HL-60 (cell line): Measurements from ENCODE around the gene CEACAM6.
"Not testable (repeated sequence)": the region's sequence is repeated elsewhere in the genome, so short reads cannot be mapped to it uniquely, and the experiment has no call there.

Source experiments
- DNase-seq, 2 experiments: peaks; one replicate each; pipeline ENCODE4 v3.0.0-alpha.2; 2010 to 2020; ENCODE audit warnings: low read depth in 1 of 2, low spot score in 1 of 2
- H3K27ac ChIP-seq: fragments of 250-450 bp; sonication (Bioruptor Pico); replicated peaks from 2 replicates; pipeline ENCODE4 v1.5.1; 2020; ENCODE audit warnings: mild to moderate bottlenecking, moderate library complexity
- H3K27me3 ChIP-seq: fragments of 250-450 bp; sonication (Bioruptor Pico); 2 replicates; pipeline ENCODE4 v1.5.1; 2021; ENCODE audit warnings: mild to moderate bottlenecking, moderate library complexity; ENCODE audit not compliant: insufficient read depth, poor library complexity, severe bottlenecking
- H3K4me3 ChIP-seq: replicated peaks from 2 replicates; pipeline ENCODE4 v1.5.1; 2011; ENCODE audit warnings: mild to moderate bottlenecking, control low read depth, low read length; ENCODE audit not compliant: insufficient read depth
- GABPA ChIP-seq: IDR thresholded peaks from 2 replicates; pipeline ENCODE4 v1.6.1; 2012; ENCODE audit warnings: low read depth
- POLR2AphosphoS5 ChIP-seq: IDR thresholded peaks from 2 replicates; pipeline ENCODE4 v1.6.1; 2012; ENCODE audit warnings: low read depth
- SPI1 ChIP-seq: IDR thresholded peaks from 2 replicates; pipeline ENCODE4 v1.6.1; 2012; ENCODE audit warnings: low read depth, mild to moderate bottlenecking, borderline replicate concordance
- TF ChIP-seq, protein P1 (sequence below): IDR thresholded peaks from 2 replicates; pipeline ENCODE4 v1.6.1; 2012; ENCODE audit warnings: low read depth; ENCODE audit not compliant: insufficient replicate concordance
- TF ChIP-seq, protein P2 (sequence below): IDR thresholded peaks from one replicate; pipeline ENCODE4 v1.5.1; 2011; ENCODE audit warnings: low read length, control low read depth, inconsistent platforms; ENCODE audit not compliant: insufficient read depth

The CEACAM6 gene

DNA sequence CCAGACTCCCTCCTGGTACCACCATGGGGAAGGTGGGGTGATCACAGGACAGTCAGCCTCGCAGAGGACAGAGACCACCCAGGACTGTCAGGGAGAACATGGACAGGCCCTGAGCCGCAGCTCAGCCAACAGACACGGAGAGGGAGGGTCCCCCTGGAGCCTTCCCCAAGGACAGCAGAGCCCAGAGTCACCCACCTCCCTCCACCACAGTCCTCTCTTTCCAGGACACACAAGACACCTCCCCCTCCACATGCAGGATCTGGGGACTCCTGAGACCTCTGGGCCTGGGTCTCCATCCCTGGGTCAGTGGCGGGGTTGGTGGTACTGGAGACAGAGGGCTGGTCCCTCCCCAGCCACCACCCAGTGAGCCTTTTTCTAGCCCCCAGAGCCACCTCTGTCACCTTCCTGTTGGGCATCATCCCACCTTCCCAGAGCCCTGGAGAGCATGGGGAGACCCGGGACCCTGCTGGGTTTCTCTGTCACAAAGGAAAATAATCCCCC is 47.4 kb upstream of the CEACAM6 start:
- peaks cover 3% of the 10 kb centered on the region for H3K27me3 ChIP-seq
- no peak for TF ChIP-seq SPI1
- TF ChIP-seq, protein P1, sequence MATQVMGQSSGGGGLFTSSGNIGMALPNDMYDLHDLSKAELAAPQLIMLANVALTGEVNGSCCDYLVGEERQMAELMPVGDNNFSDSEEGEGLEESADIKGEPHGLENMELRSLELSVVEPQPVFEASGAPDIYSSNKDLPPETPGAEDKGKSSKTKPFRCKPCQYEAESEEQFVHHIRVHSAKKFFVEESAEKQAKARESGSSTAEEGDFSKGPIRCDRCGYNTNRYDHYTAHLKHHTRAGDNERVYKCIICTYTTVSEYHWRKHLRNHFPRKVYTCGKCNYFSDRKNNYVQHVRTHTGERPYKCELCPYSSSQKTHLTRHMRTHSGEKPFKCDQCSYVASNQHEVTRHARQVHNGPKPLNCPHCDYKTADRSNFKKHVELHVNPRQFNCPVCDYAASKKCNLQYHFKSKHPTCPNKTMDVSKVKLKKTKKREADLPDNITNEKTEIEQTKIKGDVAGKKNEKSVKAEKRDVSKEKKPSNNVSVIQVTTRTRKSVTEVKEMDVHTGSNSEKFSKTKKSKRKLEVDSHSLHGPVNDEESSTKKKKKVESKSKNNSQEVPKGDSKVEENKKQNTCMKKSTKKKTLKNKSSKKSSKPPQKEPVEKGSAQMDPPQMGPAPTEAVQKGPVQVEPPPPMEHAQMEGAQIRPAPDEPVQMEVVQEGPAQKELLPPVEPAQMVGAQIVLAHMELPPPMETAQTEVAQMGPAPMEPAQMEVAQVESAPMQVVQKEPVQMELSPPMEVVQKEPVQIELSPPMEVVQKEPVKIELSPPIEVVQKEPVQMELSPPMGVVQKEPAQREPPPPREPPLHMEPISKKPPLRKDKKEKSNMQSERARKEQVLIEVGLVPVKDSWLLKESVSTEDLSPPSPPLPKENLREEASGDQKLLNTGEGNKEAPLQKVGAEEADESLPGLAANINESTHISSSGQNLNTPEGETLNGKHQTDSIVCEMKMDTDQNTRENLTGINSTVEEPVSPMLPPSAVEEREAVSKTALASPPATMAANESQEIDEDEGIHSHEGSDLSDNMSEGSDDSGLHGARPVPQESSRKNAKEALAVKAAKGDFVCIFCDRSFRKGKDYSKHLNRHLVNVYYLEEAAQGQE: no peak
- TF ChIP-seq GABPA: no peak
- TF ChIP-seq, protein P2, sequence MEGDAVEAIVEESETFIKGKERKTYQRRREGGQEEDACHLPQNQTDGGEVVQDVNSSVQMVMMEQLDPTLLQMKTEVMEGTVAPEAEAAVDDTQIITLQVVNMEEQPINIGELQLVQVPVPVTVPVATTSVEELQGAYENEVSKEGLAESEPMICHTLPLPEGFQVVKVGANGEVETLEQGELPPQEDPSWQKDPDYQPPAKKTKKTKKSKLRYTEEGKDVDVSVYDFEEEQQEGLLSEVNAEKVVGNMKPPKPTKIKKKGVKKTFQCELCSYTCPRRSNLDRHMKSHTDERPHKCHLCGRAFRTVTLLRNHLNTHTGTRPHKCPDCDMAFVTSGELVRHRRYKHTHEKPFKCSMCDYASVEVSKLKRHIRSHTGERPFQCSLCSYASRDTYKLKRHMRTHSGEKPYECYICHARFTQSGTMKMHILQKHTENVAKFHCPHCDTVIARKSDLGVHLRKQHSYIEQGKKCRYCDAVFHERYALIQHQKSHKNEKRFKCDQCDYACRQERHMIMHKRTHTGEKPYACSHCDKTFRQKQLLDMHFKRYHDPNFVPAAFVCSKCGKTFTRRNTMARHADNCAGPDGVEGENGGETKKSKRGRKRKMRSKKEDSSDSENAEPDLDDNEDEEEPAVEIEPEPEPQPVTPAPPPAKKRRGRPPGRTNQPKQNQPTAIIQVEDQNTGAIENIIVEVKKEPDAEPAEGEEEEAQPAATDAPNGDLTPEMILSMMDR: no peak
- no peak for TF ChIP-seq POLR2AphosphoS5
- no peak overlapping the region for H3K27ac ChIP-seq
- no peak for DNase-seq
- H3K4me3 ChIP-seq: no peak overlapping the region

DNA sequence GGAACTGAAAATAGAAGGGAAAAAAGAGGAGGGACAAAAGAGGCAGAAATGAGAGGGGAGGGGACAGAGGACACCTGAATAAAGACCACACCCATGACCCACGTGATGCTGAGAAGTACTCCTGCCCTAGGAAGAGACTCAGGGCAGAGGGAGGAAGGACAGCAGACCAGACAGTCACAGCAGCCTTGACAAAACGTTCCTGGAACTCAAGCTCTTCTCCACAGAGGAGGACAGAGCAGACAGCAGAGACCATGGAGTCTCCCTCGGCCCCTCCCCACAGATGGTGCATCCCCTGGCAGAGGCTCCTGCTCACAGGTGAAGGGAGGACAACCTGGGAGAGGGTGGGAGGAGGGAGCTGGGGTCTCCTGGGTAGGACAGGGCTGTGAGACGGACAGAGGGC is 46.8 kb upstream of the CEACAM6 start, which contains the start of gene CEACAM5:
CEACAM5 (plus strand) TSS at position 146 of the 400 bp plus-strand sequence; CDS start at position 252, 106 bp downstream.
- no peak for TF ChIP-seq POLR2AphosphoS5
- TF ChIP-seq SPI1: no peak
- TF ChIP-seq, protein P1: no peak
- TF ChIP-seq, protein P2: no peak
- TF ChIP-seq GABPA: no peak
- no peak within 1 kb of the TSS for H3K27ac ChIP-seq
- no peak for DNase-seq
- H3K4me3 ChIP-seq: no peak within 1 kb of the TSS
- H3K27me3 ChIP-seq: peaks cover 3% of the 10 kb centered on the region

DNA sequence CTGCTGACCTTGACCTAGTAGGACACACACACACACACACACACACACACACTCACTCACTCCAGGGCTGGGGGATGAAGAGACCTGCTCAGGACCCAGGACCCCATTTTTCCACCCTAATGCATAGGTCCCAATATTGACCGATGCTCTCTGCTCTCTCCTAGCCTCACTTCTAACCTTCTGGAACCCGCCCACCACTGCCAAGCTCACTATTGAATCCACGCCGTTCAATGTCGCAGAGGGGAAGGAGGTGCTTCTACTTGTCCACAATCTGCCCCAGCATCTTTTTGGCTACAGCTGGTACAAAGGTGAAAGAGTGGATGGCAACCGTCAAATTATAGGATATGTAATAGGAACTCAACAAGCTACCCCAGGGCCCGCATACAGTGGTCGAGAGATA is 45.8 kb upstream of the CEACAM6 start:
- not testable (repeated sequence) for H3K4me3 ChIP-seq, H3K27me3 ChIP-seq, DNase-seq, H3K27ac ChIP-seq

DNA sequence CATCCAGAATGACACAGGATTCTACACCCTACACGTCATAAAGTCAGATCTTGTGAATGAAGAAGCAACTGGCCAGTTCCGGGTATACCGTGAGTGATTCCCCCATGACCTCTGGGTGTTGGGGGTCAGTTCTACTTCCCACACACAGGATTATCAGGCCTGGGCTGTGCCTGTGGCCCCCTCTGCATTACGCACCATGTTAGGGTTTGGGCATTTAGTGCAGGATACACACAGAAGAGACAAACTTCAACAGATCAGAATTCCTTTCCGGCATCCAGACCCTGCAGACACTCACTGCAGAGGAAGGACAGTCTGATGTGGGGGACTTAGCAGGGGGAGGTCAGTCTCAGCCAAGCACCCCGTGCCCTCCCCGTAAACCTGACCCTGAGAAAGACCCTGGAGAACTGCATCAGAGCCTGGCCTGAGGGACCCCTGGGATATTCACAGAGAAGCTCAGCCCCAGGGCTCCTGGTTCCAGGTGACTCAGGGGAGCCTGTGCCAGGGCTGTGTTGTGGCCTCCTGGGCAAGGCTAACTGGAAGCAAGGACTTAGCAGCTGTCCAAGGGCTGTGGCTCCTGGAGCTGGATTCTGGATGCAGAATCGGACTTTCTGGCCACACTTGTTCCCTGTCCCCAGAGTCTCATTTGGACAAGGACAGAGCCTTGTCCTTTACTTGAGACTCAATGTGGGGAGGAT is 45.2 kb upstream of the CEACAM6 start:
- TF ChIP-seq, protein P1: no peak
- no peak for TF ChIP-seq GABPA
- TF ChIP-seq POLR2AphosphoS5: no peak
- no peak for TF ChIP-seq SPI1
- TF ChIP-seq, protein P2: no peak
- no peak for DNase-seq
- no peak overlapping the region for H3K27ac ChIP-seq
- peaks cover 3% of the 10 kb centered on the region for H3K27me3 ChIP-seq
- H3K4me3 ChIP-seq: no peak overlapping the region
